HFFc6 (cell line): ENCODE measurements around the gene CCDC197. TPM values are rescaled to one million over a fixed set of nuclear protein-coding genes. Genes with fewer than 3 reads are reported as not detected.

Experiments used
- DNase-seq: peaks from one replicate; pipeline ENCODE4 v3.0.0-alpha.2; 2018
- H3K27ac Mint-ChIP-seq: 2 replicates; pipeline ENCODE4 v1.8.0; 2020; ENCODE audit warnings: mild to moderate bottlenecking, mixed read lengths
- H3K27me3 Mint-ChIP-seq: 2 replicates; pipeline ENCODE4 v1.8.0; 2021; ENCODE audit warnings: mild to moderate bottlenecking, moderate library complexity, mixed read lengths; ENCODE audit not compliant: insufficient read depth
- H3K36me3 Mint-ChIP-seq: 2 replicates; pipeline ENCODE4 v1.8.0; 2021; ENCODE audit warnings: low read depth, mixed read lengths
- H3K4me1 Mint-ChIP-seq: 2 replicates; pipeline ENCODE4 v1.8.0; 2020; ENCODE audit warnings: low read depth, mixed read lengths
- H3K4me3 Mint-ChIP-seq: 2 replicates; pipeline ENCODE4 v1.8.0; 2020; ENCODE audit warnings: mild to moderate bottlenecking, moderate library complexity, mixed read lengths
- H3K9me3 Mint-ChIP-seq: 2 replicates; pipeline ENCODE4 v1.8.0; 2020; ENCODE audit warnings: mild to moderate bottlenecking, mixed read lengths
- total RNA-seq, 6 experiments: library from RNA; stranded (reverse); fragmentation: NEBNext Ultra II Directional; extraction: Animal tissue kit (Norgen Biotek cat#: 25700); gene quantifications; 2 replicates in 1 of 6; 3 replicates in 5 of 6; pipeline ENCODE4 v1.2.3, GENCODE V29; 2021
- TF ChIP-seq, protein P1 (sequence below): fragments of 200-600 bp; sonication (generic); IDR thresholded peaks from 2 replicates; pipeline ENCODE4 v1.5.0; 2021; ENCODE audit warnings: antibody characterized with exemption, mild to moderate bottlenecking

Gene CCDC197
- total RNA-seq, 6 experiments from 2014 or later, result not detected

DNA sequence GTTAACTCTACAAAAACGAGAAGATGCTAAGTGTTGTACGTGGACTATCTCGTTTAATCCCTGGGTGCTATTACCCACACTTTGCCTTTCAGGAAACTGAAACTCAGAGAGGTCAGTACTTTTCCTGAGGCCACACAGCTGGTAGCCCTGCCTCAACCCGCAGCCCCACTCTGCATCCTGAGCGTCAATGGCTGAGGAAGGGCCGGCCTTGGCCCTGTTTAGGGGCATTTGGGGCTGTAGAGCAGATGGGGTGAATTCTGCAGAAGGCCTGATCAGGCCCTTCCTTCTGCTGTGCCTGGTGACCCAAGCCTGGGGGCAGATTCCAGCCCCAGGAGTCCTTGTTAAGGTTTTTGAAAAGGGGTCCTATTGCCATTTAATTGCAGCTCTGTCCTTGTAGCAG, 3.7 kb upstream of the CCDC197 start:
- Mint-ChIP-seq H3K9me3 (no peaks in the 10 kb centered on the region), H3K36me3 (no peaks in the 10 kb centered on the region), H3K27ac (no peak overlapping the region), H3K27me3 (peaks cover 12% of the 10 kb centered on the region), H3K4me1 (peaks cover 15% of the 10 kb centered on the region), H3K4me3 (no peak overlapping the region)
- DNase-seq, result no peak
- TF ChIP-seq, protein P1, sequence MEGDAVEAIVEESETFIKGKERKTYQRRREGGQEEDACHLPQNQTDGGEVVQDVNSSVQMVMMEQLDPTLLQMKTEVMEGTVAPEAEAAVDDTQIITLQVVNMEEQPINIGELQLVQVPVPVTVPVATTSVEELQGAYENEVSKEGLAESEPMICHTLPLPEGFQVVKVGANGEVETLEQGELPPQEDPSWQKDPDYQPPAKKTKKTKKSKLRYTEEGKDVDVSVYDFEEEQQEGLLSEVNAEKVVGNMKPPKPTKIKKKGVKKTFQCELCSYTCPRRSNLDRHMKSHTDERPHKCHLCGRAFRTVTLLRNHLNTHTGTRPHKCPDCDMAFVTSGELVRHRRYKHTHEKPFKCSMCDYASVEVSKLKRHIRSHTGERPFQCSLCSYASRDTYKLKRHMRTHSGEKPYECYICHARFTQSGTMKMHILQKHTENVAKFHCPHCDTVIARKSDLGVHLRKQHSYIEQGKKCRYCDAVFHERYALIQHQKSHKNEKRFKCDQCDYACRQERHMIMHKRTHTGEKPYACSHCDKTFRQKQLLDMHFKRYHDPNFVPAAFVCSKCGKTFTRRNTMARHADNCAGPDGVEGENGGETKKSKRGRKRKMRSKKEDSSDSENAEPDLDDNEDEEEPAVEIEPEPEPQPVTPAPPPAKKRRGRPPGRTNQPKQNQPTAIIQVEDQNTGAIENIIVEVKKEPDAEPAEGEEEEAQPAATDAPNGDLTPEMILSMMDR, result no peak

- Mint-ChIP-seq H3K27ac (peak overlapping the region; percentile 69; the same call in 1 of the 2 replicates), H3K27me3 (peaks cover 12% of the 10 kb centered on the region), H3K4me1 (peaks cover 15% of the 10 kb centered on the region), H3K4me3 (no peak overlapping the region), H3K9me3 (no peaks in the 10 kb centered on the region), H3K36me3 (no peaks in the 10 kb centered on the region)
- TF ChIP-seq, protein P1, result no peak
- DNase-seq, result peak; percentile 71
Observed at GRCh38 chr14:93994919-93995682, 2.0 kb upstream of the CCDC197 start.

- Mint-ChIP-seq H3K36me3 (no peaks in the 10 kb centered on the region), H3K27me3 (peaks cover 13% of the 10 kb centered on the region), H3K4me3 (no peak overlapping the region; the same call in 1 of the 2 replicates), H3K27ac (no peak overlapping the region), H3K4me1 (peaks cover 15% of the 10 kb centered on the region), H3K9me3 (no peaks in the 10 kb centered on the region)
- TF ChIP-seq, protein P1, result no peak
- DNase-seq, result no peak
Observed at GRCh38 chr14:93996130-93996695, 888 bp upstream of the CCDC197 start.

DNA sequence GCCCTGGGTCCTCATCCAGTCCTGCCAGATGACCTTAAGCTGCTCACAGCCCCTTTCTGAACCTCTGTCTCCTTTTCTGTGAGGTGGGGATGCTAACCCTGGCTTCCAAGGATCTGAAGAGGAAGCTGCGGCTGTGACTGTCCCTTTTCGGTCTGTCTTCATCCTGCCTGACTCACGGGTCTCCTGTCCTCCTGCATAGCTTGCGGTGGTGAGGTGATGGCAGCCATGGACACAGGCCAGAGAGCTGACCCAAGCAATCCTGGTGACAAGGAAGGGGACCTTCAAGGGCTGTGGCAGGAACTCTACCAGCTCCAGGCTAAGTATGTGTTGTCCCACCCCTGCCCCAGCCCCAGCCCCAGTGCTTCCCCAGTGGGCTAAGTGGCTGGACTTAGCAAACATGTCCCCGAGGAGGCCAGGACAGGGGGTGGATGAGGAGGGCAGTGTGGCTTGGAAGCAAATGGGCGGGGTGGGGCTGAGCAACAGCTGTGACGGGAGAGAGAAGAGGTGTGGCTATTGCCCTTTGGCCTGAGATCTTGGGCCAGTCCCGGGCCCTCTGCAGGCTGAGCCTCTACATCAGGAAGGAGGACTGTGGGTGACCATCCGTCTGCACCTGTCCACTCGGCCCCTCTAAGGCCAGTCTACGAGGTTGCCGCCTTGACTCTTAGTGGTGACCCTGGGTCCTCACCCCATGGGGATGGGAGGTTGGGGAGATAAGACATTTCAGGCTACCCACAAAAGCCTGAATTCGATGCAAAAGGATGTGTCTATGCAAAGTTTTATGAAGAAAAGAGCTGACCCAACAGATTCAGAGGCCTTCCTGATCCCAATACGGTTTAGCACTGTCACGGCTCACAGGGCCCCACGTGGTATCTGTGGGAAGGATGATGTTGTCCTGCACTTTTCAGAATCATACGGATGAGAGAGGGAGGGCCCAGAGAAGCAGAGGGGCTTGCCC, 1.1 kb downstream of the CCDC197 start:
- no peak overlapping the region for H3K4me3 Mint-ChIP-seq
- peaks cover 9% of the 10 kb centered on the region for H3K27me3 Mint-ChIP-seq
- H3K4me1 Mint-ChIP-seq, result peaks cover 20% of the 10 kb centered on the region
- TF ChIP-seq, protein P1, result no peak
- H3K9me3 Mint-ChIP-seq, result no peaks in the 10 kb centered on the region
- H3K36me3 Mint-ChIP-seq, result no peaks in the 10 kb centered on the region
- H3K27ac Mint-ChIP-seq, result no peak overlapping the region
- DNase-seq, result no peak

GRCh38 chr14:93998871-93999403, 1.8 kb downstream of the CCDC197 start:
- TF ChIP-seq, protein P1, result no peak
- DNase-seq, result no peak
- Mint-ChIP-seq H3K4me3 (no peak overlapping the region), H3K36me3 (no peaks in the 10 kb centered on the region), H3K4me1 (peaks cover 20% of the 10 kb centered on the region), H3K9me3 (no peaks in the 10 kb centered on the region), H3K27me3 (peaks cover 7% of the 10 kb centered on the region), H3K27ac (no peak overlapping the region)
